Subcutaneous abdominal adipose tissue (tissue), 5 donors: ENCODE results near the gene BMP6.
"Not testable (repeated sequence)": the region's sequence is repeated elsewhere in the genome, so short reads cannot be mapped to it uniquely, and the experiment has no call there.

ENCODE experiments used
- H3K27ac ChIP-seq: one replicate; pipeline ENCODE4 v1.7.0; 2013; ENCODE audit warnings: low read depth, mild to moderate bottlenecking, inconsistent platforms, low read length, moderate library complexity
- H3K27me3 ChIP-seq, 5 donors: one replicate each; pipeline ENCODE4 v1.7.0; 2013; ENCODE audit warnings: low read length in 5 of 5, inconsistent platforms in 1 of 5; ENCODE audit not compliant: control insufficient read depth in 5 of 5, insufficient read depth in 4 of 5
- H3K36me3 ChIP-seq, 5 donors: one replicate each; pipeline ENCODE4 v1.7.0; 2013; ENCODE audit warnings: low read length in 5 of 5; ENCODE audit not compliant: control insufficient read depth in 5 of 5, insufficient read depth in 5 of 5
- H3K4me1 ChIP-seq, 5 donors: one replicate each; pipeline ENCODE4 v1.7.0; 2013; ENCODE audit warnings: low read length in 5 of 5, mild to moderate bottlenecking in 3 of 5, moderate library complexity in 1 of 5; ENCODE audit not compliant: control insufficient read depth in 5 of 5, insufficient read depth in 5 of 5
- H3K4me3 ChIP-seq, 5 donors: one replicate each; pipeline ENCODE4 v1.7.0; 2013; ENCODE audit warnings: low read length in 5 of 5, low read depth in 1 of 5
- H3K9ac ChIP-seq, 5 donors: one replicate each; pipeline ENCODE4 v1.7.0; 2013; ENCODE audit warnings: low read length in 5 of 5, mild to moderate bottlenecking in 4 of 5, moderate library complexity in 3 of 5
- H3K9me3 ChIP-seq, 5 donors: one replicate each; pipeline ENCODE4 v1.7.0; 2013; ENCODE audit warnings: low read length in 5 of 5; ENCODE audit not compliant: control insufficient read depth in 5 of 5
- donor health status: healthy.
- donor health status: healthy.
- donor health status: healthy.
- donor health status: healthy.
- donor health status: healthy.

BMP6 gene

GRCh38 chr6:7896465-7896987 is 170.6 kb downstream of the BMP6 start:
- H3K4me1 ChIP-seq = peaks cover 0 to 8% (median 0%) of the 10 kb centered on the region in 5 donors
- H3K9me3 ChIP-seq = no peaks in the 10 kb centered on the region
- H3K27ac ChIP-seq = no peak overlapping the region
- H3K27me3 ChIP-seq = no peaks in the 10 kb centered on the region
- H3K4me3 ChIP-seq = no peak overlapping the region
- H3K9ac ChIP-seq = no peak overlapping the region
- H3K36me3 ChIP-seq = peaks cover 19 to 98% (median 89%) of the 10 kb centered on the region in 5 donors

- Histone ChIP-seq H3K36me3 (peaks cover 18 to 98% (median 91%) of the 10 kb centered on the region in 5 donors), H3K9me3 (no peaks in the 10 kb centered on the region), H3K9ac (no peak overlapping the region), H3K27ac (no peak overlapping the region), H3K4me1 (peaks cover 0 to 8% (median 0%) of the 10 kb centered on the region in 5 donors), H3K27me3 (no peaks in the 10 kb centered on the region), H3K4me3 (no peak overlapping the region)
Measured at GRCh38 chr6:7897461-7898192, 171.7 kb downstream of the BMP6 start.

DNA sequence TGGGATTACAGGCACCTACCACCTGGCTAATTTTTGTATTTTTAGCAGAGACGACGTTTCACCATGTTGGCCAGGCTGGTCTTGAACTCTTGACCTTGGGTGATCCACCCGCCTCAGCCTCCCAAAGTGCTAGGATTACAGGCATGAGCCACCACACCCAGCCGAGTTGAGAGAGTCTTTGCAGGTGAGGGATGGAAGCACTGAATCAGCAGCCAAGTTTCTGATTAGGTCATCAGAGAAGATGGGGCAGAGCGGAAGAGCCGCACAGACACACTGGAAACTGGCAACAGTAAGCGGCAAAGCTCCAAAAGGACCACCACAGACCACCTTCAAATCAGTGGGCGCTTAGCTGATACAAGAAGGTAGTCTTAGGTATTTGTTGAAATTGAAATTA is 172.3 kb downstream of the BMP6 start:
- not testable (repeated sequence) for H3K9me3 ChIP-seq, H3K4me1 ChIP-seq, H3K27ac ChIP-seq, H3K27me3 ChIP-seq, H3K4me3 ChIP-seq, H3K9ac ChIP-seq
- peaks cover 20 to 98% (median 90%) of the 10 kb centered on the region in 5 donors for H3K36me3 ChIP-seq

GRCh38 chr6:7899101-7899888 is 173.4 kb downstream of the BMP6 start:
- peaks cover 20 to 98% (median 89%) of the 10 kb centered on the region in 5 donors for H3K36me3 ChIP-seq
- H3K4me1 ChIP-seq = peaks cover 0 to 8% (median 0%) of the 10 kb centered on the region in 5 donors
- no peak overlapping the region for H3K4me3 ChIP-seq
- H3K27ac ChIP-seq = no peak overlapping the region
- no peak overlapping the region for H3K9ac ChIP-seq
- no peaks in the 10 kb centered on the region for H3K9me3 ChIP-seq
- no peaks in the 10 kb centered on the region for H3K27me3 ChIP-seq

DNA sequence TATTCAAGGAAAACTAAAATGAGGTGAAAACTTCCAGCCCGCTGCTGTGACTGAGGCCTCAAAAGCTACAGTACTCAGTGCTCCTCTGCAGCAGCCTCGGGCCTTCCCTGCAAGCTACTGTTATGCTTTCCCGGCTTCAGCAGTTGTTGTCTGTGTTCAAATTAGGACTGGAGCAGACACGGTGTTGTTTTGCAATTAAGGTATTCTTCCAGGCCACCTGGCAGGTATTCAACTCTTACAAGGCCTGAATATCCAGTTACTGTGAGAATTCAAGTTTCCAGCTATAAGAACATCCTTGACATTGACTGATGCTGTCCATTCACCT is 174.0 kb downstream of the BMP6 start:
- peaks cover 17 to 96% (median 87%) of the 10 kb centered on the region in 5 donors for H3K36me3 ChIP-seq
- no peaks in the 10 kb centered on the region for H3K27me3 ChIP-seq

DNA sequence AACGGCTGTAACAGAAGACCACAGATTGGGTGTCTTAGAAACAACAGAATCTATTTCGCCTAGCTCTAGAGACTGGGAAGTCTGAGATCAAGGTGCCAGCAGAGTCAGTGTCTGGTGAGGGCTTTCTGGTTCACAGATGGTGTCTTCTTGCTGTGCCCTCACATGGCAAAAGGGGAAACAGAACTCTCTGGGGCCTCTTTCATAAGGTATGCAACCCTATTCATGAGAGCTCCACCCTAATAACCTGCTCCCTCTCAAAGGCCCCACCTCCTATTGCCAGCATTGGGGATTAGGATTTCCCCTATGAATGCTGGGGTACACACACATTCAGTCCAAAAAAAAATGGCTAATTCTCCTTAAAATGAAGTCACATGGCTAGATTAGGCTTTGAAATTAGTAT is 174.7 kb downstream of the BMP6 start:
- Histone ChIP-seq H3K9me3 (no peaks in the 10 kb centered on the region), H3K9ac (no peak overlapping the region), H3K27me3 (no peaks in the 10 kb centered on the region), H3K36me3 (peaks cover 17 to 89% (median 80%) of the 10 kb centered on the region in 5 donors), H3K4me3 (no peak overlapping the region), H3K27ac (no peak overlapping the region), H3K4me1 (peaks cover 0 to 7% (median 5%) of the 10 kb centered on the region in 5 donors)

More for the DNA sequence above, 174.0 kb downstream of the BMP6 start:
- Histone ChIP-seq H3K9ac (no peak overlapping the region), H3K27ac (no peak overlapping the region), H3K9me3 (no peaks in the 10 kb centered on the region), H3K4me3 (no peak overlapping the region), H3K4me1 (peaks cover 0 to 9% (median 1%) of the 10 kb centered on the region in 5 donors)

DNA sequence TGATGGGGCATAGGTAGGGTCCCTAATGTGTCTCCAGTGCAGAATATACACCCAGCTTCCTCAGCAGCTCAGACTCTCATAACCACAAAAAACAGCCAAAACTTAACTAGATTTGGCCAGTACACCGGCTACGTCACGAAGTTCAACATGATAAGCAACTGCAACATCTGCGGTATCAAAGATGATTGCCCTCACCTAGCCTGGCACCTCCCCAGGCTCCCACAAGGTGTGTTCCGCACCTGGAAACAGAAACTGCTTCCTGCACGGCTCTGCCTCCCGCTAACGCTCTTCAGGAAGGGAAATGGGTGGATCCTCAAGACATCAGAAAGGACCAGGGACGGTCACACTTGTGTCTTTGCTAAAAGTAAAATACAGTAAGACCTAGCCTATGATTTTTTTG is 175.2 kb downstream of the BMP6 start:
- H3K27ac ChIP-seq = no peak overlapping the region
- peaks cover 0 to 7% (median 5%) of the 10 kb centered on the region in 5 donors for H3K4me1 ChIP-seq
- H3K9ac ChIP-seq = no peak overlapping the region
- no peaks in the 10 kb centered on the region for H3K27me3 ChIP-seq
- no peak overlapping the region for H3K4me3 ChIP-seq
- peaks cover 15 to 84% (median 77%) of the 10 kb centered on the region in 5 donors for H3K36me3 ChIP-seq
- H3K9me3 ChIP-seq = no peaks in the 10 kb centered on the region

DNA sequence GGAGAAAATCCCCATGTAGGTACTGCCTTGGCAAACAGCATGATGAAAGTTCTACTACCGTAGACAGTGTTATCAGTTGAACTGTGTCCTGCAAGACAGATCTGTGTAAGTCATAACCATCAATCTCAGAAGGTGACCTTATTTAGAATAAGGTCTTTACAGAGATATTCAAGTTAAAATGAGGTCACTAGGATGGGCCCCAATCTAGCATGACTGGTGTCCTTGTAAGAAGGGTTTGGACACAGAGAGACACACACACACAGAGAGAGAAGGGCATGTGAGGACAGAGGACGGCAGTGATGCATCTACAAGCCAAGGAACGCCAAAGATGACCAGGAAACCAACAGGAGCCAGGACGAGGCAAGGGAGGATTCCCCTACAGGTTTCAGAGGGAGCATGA is 175.9 kb downstream of the BMP6 start:
- no peak overlapping the region for H3K4me3 ChIP-seq
- H3K27ac ChIP-seq = no peak overlapping the region
- H3K9me3 ChIP-seq = no peaks in the 10 kb centered on the region
- peaks cover 13 to 77% (median 70%) of the 10 kb centered on the region in 5 donors for H3K36me3 ChIP-seq
- H3K4me1 ChIP-seq = peaks cover 0 to 7% (median 5%) of the 10 kb centered on the region in 5 donors
- H3K27me3 ChIP-seq = no peaks in the 10 kb centered on the region
- H3K9ac ChIP-seq = no peak overlapping the region

DNA sequence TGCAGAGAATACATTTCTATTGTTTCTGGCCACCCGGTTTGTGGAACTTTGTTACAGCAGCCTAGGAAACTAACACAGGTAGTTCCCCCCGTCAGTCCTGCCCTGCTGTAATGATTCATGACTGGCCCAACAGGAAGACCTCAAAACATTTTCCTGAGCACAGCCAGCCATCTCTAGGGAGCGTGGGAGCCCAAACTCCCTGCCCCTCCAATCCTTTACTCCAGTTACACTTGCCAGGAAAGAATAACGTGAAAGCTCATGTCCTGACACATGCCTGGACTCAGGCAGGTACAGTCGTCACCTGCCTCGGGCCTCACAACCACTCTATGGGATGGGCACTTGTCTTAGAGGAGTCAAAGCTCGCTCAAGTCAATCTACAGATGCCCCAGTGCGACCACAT is 176.3 kb downstream of the BMP6 start:
- Histone ChIP-seq H3K27ac (no peak overlapping the region), H3K36me3 (peaks cover 13 to 75% (median 70%) of the 10 kb centered on the region in 5 donors), H3K4me3 (no peak overlapping the region), H3K9me3 (no peaks in the 10 kb centered on the region), H3K9ac (no peak overlapping the region), H3K27me3 (no peaks in the 10 kb centered on the region), H3K4me1 (peaks cover 0 to 7% (median 5%) of the 10 kb centered on the region in 5 donors)

DNA sequence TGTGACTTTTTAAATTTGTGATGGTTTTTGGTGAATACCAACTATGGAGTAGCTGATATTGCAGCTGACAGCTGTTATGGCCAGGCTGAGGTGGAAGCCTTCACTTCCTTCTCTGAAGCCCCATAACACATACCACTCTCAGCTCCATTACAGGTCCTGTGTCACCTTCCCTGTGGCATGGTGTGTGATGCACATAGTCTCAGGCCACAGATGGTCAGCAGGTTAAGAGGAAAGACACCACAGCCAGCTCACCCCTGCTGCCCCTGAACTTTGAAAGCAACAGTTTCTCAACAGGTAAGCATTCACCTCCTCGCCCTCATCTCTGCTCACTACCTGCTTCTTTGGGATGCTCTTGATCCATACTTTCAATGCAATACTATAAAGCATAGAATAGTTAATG is 177.0 kb downstream of the BMP6 start:
- no peaks in the 10 kb centered on the region for H3K27me3 ChIP-seq
- no peak overlapping the region for H3K4me3 ChIP-seq
- no peak overlapping the region for H3K27ac ChIP-seq
- no peak overlapping the region for H3K9ac ChIP-seq
- peaks cover 0 to 12% (median 5%) of the 10 kb centered on the region in 5 donors for H3K4me1 ChIP-seq
- H3K36me3 ChIP-seq = peaks cover 10 to 69% (median 64%) of the 10 kb centered on the region in 5 donors
- H3K9me3 ChIP-seq = no peaks in the 10 kb centered on the region
